ENCODE measurements around the gene LINC00237.

LINC00237 gene

GRCh38 chr20:21052241-21052640 lies 53.9 kb downstream of the LINC00237 start:
- no peak overlapping the region for H2AFZ ChIP-seq (ENCODE audit: insufficient read depth, low read length, poor library complexity)
- H3K36me3 ChIP-seq (ENCODE audit: control insufficient read depth in 1 of 2, insufficient read depth in 2 of 2, low read length in 2 of 2), result no peaks in the 10 kb centered on the region
- H3K27me3 ChIP-seq (ENCODE audit: insufficient read depth, low read length), result no peaks in the 10 kb centered on the region
- no peak overlapping the region for H3K9ac ChIP-seq (ENCODE audit: low read length)
- H3K4me1 ChIP-seq (ENCODE audit: control insufficient read depth in 1 of 2, insufficient read depth in 2 of 2, low read length in 2 of 2), result no peaks in the 10 kb centered on the region
- no peak overlapping the region for H3K14ac ChIP-seq (ENCODE audit: low read length)
- no peak overlapping the region for H3K4ac ChIP-seq (ENCODE audit: low read depth, low read length)
- H2AK5ac ChIP-seq (ENCODE audit: low read length), result no peak overlapping the region
- no peak overlapping the region for H3K4me3 ChIP-seq (ENCODE audit: low read depth, low read length)
- no peak overlapping the region for H2BK12ac ChIP-seq (ENCODE audit: low read length)
- WGBS (ENCODE audit: extremely low coverage, insufficient coverage, insufficient read length), result no CpG with 5 or more reads among the region's 5 CpGs
- no peak overlapping the region for H3K27ac ChIP-seq (ENCODE audit: low read depth, low read length)
- no peak overlapping the region for H4K12ac ChIP-seq (ENCODE audit: low read depth, low read length)
- H3K23ac ChIP-seq (ENCODE audit: low read length), result no peak overlapping the region
- H4K8ac ChIP-seq (ENCODE audit: low read depth, low read length), result no peak overlapping the region
- H2BK120ac ChIP-seq (ENCODE audit: insufficient read depth, low read length, poor library complexity), result no peak overlapping the region
- DNase-seq, result no peak
- no peaks in the 10 kb centered on the region for H3K79me2 ChIP-seq (ENCODE audit: control insufficient read depth, insufficient read depth, low read length, poor library complexity)
- H3K18ac ChIP-seq (ENCODE audit: low read length), result no peak overlapping the region
- no peaks in the 10 kb centered on the region for H3K79me1 ChIP-seq (ENCODE audit: low read length)
- no peak overlapping the region for H2BK5ac ChIP-seq (ENCODE audit: low read depth, low read length, poor library complexity)
- no peak overlapping the region for H4K91ac ChIP-seq (ENCODE audit: low read depth, low read length)
- H3K4me2 ChIP-seq (ENCODE audit: low read length), result no peak overlapping the region
- H3K9me3 ChIP-seq (ENCODE audit: insufficient read depth, low read depth, low read length), result peaks cover 2% of the 10 kb centered on the region

DNA sequence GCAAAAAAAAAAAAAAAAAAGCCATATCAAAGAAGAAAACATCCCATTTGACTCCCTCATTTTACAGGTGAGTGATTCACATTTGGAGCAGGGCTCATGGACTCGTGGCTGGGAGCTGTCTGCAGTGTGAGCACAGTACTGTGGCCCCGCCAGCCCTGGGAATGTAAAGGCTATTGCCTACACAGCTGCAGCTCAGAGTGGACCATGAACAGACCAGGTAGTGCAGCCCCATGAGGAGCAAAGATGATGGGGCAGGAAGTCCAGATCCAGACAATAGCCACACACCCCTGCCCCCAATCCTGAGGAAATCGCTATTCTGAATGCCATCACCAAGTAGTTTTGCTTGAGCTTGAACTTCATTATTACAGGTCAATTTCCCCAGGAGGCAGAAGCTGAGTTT lies 55.4 kb downstream of the LINC00237 start:
- H3K9ac ChIP-seq (ENCODE audit: low read length), result no peak overlapping the region
- H3K27ac ChIP-seq (ENCODE audit: low read depth, low read length), result no peak overlapping the region
- H3K27me3 ChIP-seq (ENCODE audit: insufficient read depth, low read length), result no peaks in the 10 kb centered on the region
- no peak overlapping the region for H2AK5ac ChIP-seq (ENCODE audit: low read length)
- peaks cover 9 to 14% of the 10 kb centered on the region in 2 experiments for H3K4me1 ChIP-seq (ENCODE audit: control insufficient read depth in 1 of 2, insufficient read depth in 2 of 2, low read length in 2 of 2)
- H2BK120ac ChIP-seq (ENCODE audit: insufficient read depth, low read length, poor library complexity), result no peak overlapping the region
- H2BK12ac ChIP-seq (ENCODE audit: low read length), result no peak overlapping the region
- peaks cover 2% of the 10 kb centered on the region for H3K9me3 ChIP-seq (ENCODE audit: insufficient read depth, low read depth, low read length)
- H3K14ac ChIP-seq (ENCODE audit: low read length), result no peak overlapping the region
- no peak overlapping the region for H3K4me3 ChIP-seq (ENCODE audit: low read depth, low read length)
- H3K79me2 ChIP-seq (ENCODE audit: control insufficient read depth, insufficient read depth, low read length, poor library complexity), result no peaks in the 10 kb centered on the region
- no peak overlapping the region for H4K8ac ChIP-seq (ENCODE audit: low read depth, low read length)
- no peak for DNase-seq
- H3K4me2 ChIP-seq (ENCODE audit: low read length), result no peak overlapping the region
- H3K79me1 ChIP-seq (ENCODE audit: low read length), result peaks cover 5% of the 10 kb centered on the region
- H2BK5ac ChIP-seq (ENCODE audit: low read depth, low read length, poor library complexity), result no peak overlapping the region
- WGBS (ENCODE audit: extremely low coverage, insufficient coverage, insufficient read length), result no CpG with 5 or more reads among the region's 3 CpGs
- H3K18ac ChIP-seq (ENCODE audit: low read length), result no peak overlapping the region
- H4K91ac ChIP-seq (ENCODE audit: low read depth, low read length), result no peak overlapping the region
- H2AFZ ChIP-seq (ENCODE audit: insufficient read depth, low read length, poor library complexity), result no peak overlapping the region
- H4K12ac ChIP-seq (ENCODE audit: low read depth, low read length), result no peak overlapping the region
- no peak overlapping the region for H3K23ac ChIP-seq (ENCODE audit: low read length)
- no peaks in the 10 kb centered on the region for H3K36me3 ChIP-seq (ENCODE audit: control insufficient read depth in 1 of 2, insufficient read depth in 2 of 2, low read length in 2 of 2)
- H3K4ac ChIP-seq (ENCODE audit: low read depth, low read length), result no peak overlapping the region

DNA sequence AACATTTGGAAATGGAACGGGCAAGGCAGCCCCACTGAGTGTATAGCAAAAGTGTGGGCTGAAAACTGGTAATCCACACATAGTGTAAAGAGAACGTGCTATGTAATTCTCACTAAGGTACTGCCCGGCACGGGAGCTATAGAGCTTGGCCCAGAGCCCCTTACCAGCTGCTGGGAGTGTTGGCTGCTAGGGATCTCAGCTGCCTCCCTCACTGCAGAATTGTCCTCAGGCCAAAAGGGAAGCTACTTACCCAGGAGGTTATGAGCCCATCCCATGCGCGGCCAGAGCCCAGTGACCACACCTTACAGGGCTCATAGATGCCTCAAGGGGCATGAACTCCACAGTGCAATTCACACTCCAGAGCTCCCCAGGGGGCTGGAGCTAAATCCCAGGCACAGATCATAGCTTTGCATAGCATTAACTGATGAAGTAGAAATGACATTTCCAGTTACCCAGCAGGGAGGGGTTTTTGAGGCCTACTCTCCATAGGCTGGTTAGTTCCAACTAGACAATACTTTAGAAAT lies 56.8 kb downstream of the LINC00237 start:
- Histone ChIP-seq H3K4me1 (ENCODE audit: control insufficient read depth in 1 of 2, insufficient read depth in 2 of 2, low read length in 2 of 2) (peaks cover 9 to 15% of the 10 kb centered on the region in 2 experiments), H3K27me3 (ENCODE audit: insufficient read depth, low read length) (no peaks in the 10 kb centered on the region), H2AK5ac (ENCODE audit: low read length) (no peak overlapping the region), H3K18ac (ENCODE audit: low read length) (no peak overlapping the region), H3K27ac (ENCODE audit: low read depth, low read length) (no peak overlapping the region), H3K14ac (ENCODE audit: low read length) (no peak overlapping the region), H3K9ac (ENCODE audit: low read length) (no peak overlapping the region), H3K4me2 (ENCODE audit: low read length) (no peak overlapping the region), H3K9me3 (ENCODE audit: insufficient read depth, low read depth, low read length) (peaks cover 2% of the 10 kb centered on the region), H2BK120ac (ENCODE audit: insufficient read depth, low read length, poor library complexity) (no peak overlapping the region), H2BK5ac (ENCODE audit: low read depth, low read length, poor library complexity) (no peak overlapping the region), H3K79me1 (ENCODE audit: low read length) (peaks cover 5% of the 10 kb centered on the region), H2AFZ (ENCODE audit: insufficient read depth, low read length, poor library complexity) (no peak overlapping the region), H3K4ac (ENCODE audit: low read depth, low read length) (no peak overlapping the region), H4K8ac (ENCODE audit: low read depth, low read length) (no peak overlapping the region), H3K36me3 (ENCODE audit: control insufficient read depth in 1 of 2, insufficient read depth in 2 of 2, low read length in 2 of 2) (no peaks in the 10 kb centered on the region), H3K4me3 (ENCODE audit: low read depth, low read length) (no peak overlapping the region), H4K12ac (ENCODE audit: low read depth, low read length) (no peak overlapping the region), H2BK12ac (ENCODE audit: low read length) (no peak overlapping the region), H3K79me2 (ENCODE audit: control insufficient read depth, insufficient read depth, low read length, poor library complexity) (no peaks in the 10 kb centered on the region), H3K23ac (ENCODE audit: low read length) (no peak overlapping the region), H4K91ac (ENCODE audit: low read depth, low read length) (no peak overlapping the region)
- WGBS (ENCODE audit: extremely low coverage, insufficient coverage, insufficient read length), result no CpG with 5 or more reads among the region's 6 CpGs
- DNase-seq, result no peak

DNA sequence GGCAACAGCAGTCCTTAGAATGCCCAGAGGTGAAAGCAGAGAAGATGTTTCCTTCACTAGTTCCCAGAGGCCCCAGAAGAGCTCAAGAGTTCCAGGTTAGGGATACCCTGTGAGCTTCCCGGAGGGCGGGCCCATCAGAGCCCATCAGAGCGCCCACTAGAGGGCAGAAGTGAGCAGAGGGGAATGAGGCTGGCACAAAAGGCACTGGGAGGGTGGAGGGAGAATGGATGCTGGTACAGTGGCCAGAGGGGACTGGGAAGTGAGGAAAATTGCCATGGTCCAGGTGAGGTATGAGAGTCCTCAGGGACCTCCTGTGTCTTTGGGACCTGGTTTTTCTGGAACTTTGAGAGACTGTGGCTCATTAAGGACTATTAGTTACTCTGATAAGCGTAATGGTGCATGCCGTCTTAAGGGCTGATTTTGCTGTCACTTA lies 57.3 kb downstream of the LINC00237 start:
- no peak overlapping the region for H3K23ac ChIP-seq (ENCODE audit: low read length)
- H2BK120ac ChIP-seq (ENCODE audit: insufficient read depth, low read length, poor library complexity), result no peak overlapping the region
- H3K4me2 ChIP-seq (ENCODE audit: low read length), result no peak overlapping the region
- H3K79me1 ChIP-seq (ENCODE audit: low read length), result peaks cover 5% of the 10 kb centered on the region
- H3K79me2 ChIP-seq (ENCODE audit: control insufficient read depth, insufficient read depth, low read length, poor library complexity), result no peaks in the 10 kb centered on the region
- H3K18ac ChIP-seq (ENCODE audit: low read length), result no peak overlapping the region
- no peak overlapping the region for H3K27ac ChIP-seq (ENCODE audit: low read depth, low read length)
- H3K36me3 ChIP-seq (ENCODE audit: control insufficient read depth in 1 of 2, insufficient read depth in 2 of 2, low read length in 2 of 2), result no peaks in the 10 kb centered on the region
- no peak overlapping the region for H2BK12ac ChIP-seq (ENCODE audit: low read length)
- WGBS (ENCODE audit: extremely low coverage, insufficient coverage, insufficient read length), result no CpG with 5 or more reads among the region's 5 CpGs
- no peak overlapping the region for H3K4me3 ChIP-seq (ENCODE audit: low read depth, low read length)
- no peak overlapping the region for H2AFZ ChIP-seq (ENCODE audit: insufficient read depth, low read length, poor library complexity)
- H2AK5ac ChIP-seq (ENCODE audit: low read length), result no peak overlapping the region
- no peak overlapping the region for H4K91ac ChIP-seq (ENCODE audit: low read depth, low read length)
- H2BK5ac ChIP-seq (ENCODE audit: low read depth, low read length, poor library complexity), result no peak overlapping the region
- peaks cover 2% of the 10 kb centered on the region for H3K9me3 ChIP-seq (ENCODE audit: insufficient read depth, low read depth, low read length)
- H3K9ac ChIP-seq (ENCODE audit: low read length), result no peak overlapping the region
- no peaks in the 10 kb centered on the region for H3K27me3 ChIP-seq (ENCODE audit: insufficient read depth, low read length)
- no peak overlapping the region for H4K12ac ChIP-seq (ENCODE audit: low read depth, low read length)
- H4K8ac ChIP-seq (ENCODE audit: low read depth, low read length), result no peak overlapping the region
- no peak overlapping the region for H3K14ac ChIP-seq (ENCODE audit: low read length)
- H3K4ac ChIP-seq (ENCODE audit: low read depth, low read length), result no peak overlapping the region
- peaks cover 9 to 15% of the 10 kb centered on the region in 2 experiments for H3K4me1 ChIP-seq (ENCODE audit: control insufficient read depth in 1 of 2, insufficient read depth in 2 of 2, low read length in 2 of 2)
- peak; percentile 10 to 46 for DNase-seq

Measured in trophoblast cell (in vitro differentiated cells and primary cell).